ENCODE data around the gene RAPGEF2. TPM values are rescaled to one million over a fixed set of nuclear protein-coding genes. Genes with fewer than 3 reads are reported as not detected.

Gene RAPGEF2
- total and polyA plus RNA-seq, 4 donors, result 44.4 to 116 (median 66.0) TPM

GRCh38 chr4:159258889-159259560 is 156.1 kb downstream of the RAPGEF2 start:
- no peak for DNase-seq (ENCODE audit: low read depth in 4 of 6, low spot score in 6 of 6)
- no peak overlapping the region for H3K27ac ChIP-seq (ENCODE audit: low read depth, low read length)
- no peaks in the 10 kb centered on the region for H3K27me3 ChIP-seq (ENCODE audit: control insufficient read depth, insufficient read depth, low read length)
- H3K4me3 ChIP-seq (ENCODE audit: low read depth, low read length), result no peak overlapping the region
- no CpG with 5 or more reads among the region's 4 CpGs for WGBS (ENCODE audit: insufficient coverage)
- H3K9me3 ChIP-seq (ENCODE audit: control insufficient read depth, insufficient read depth, low read length), result no peaks in the 10 kb centered on the region
- no peaks in the 10 kb centered on the region for H3K4me1 ChIP-seq (ENCODE audit: control insufficient read depth, insufficient read depth, low read length)
- no peaks in the 10 kb centered on the region for H3K36me3 ChIP-seq (ENCODE audit: control insufficient read depth, insufficient read depth, low read length)

- no CpG with 5 or more reads among the region's 3 CpGs for WGBS (ENCODE audit: insufficient coverage)
- no peak for DNase-seq (ENCODE audit: low read depth in 4 of 6, low spot score in 6 of 6)
- H3K4me3 ChIP-seq (ENCODE audit: low read depth, low read length), result no peak overlapping the region
- H3K4me1 ChIP-seq (ENCODE audit: control insufficient read depth, insufficient read depth, low read length), result peaks cover under 1% of the 10 kb centered on the region
- H3K27ac ChIP-seq (ENCODE audit: low read depth, low read length), result no peak overlapping the region
- H3K9me3 ChIP-seq (ENCODE audit: control insufficient read depth, insufficient read depth, low read length), result no peaks in the 10 kb centered on the region
- no peaks in the 10 kb centered on the region for H3K27me3 ChIP-seq (ENCODE audit: control insufficient read depth, insufficient read depth, low read length)
- H3K36me3 ChIP-seq (ENCODE audit: control insufficient read depth, insufficient read depth, low read length), result no peaks in the 10 kb centered on the region
Observed at GRCh38 chr4:159264057-159264456, 161.2 kb downstream of the RAPGEF2 start.

GRCh38 chr4:159266981-159267868 is 164.3 kb downstream of the RAPGEF2 start:
- H3K27ac ChIP-seq (ENCODE audit: low read depth, low read length), result peak overlapping the region; percentile 94
- H3K4me3 ChIP-seq (ENCODE audit: low read depth, low read length), result peak overlapping the region; percentile 52
- DNase-seq (ENCODE audit: low read depth in 4 of 6, low spot score in 6 of 6), result peak; percentile 52 to 94 (median 67)
- no peaks in the 10 kb centered on the region for H3K9me3 ChIP-seq (ENCODE audit: control insufficient read depth, insufficient read depth, low read length)
- no peaks in the 10 kb centered on the region for H3K36me3 ChIP-seq (ENCODE audit: control insufficient read depth, insufficient read depth, low read length)
- 0% methylated on average over 1 of the region's 5 CpGs for WGBS (ENCODE audit: insufficient coverage)
- no peaks in the 10 kb centered on the region for H3K27me3 ChIP-seq (ENCODE audit: control insufficient read depth, insufficient read depth, low read length)
- peaks cover 3% of the 10 kb centered on the region for H3K4me1 ChIP-seq (ENCODE audit: control insufficient read depth, insufficient read depth, low read length)

GRCh38 chr4:159267869-159268285 is 165.0 kb downstream of the RAPGEF2 start:
- peak in 3 of 6 donors; percentile 54 to 90 (median 72) for DNase-seq (ENCODE audit: low read depth in 4 of 6, low spot score in 6 of 6)
- WGBS (ENCODE audit: insufficient coverage), result 0% methylated on average over 1 of the region's 5 CpGs
- Histone ChIP-seq H3K9me3 (ENCODE audit: control insufficient read depth, insufficient read depth, low read length) (no peaks in the 10 kb centered on the region), H3K27ac (ENCODE audit: low read depth, low read length) (peak overlapping the region; percentile 94), H3K36me3 (ENCODE audit: control insufficient read depth, insufficient read depth, low read length) (no peaks in the 10 kb centered on the region), H3K4me3 (ENCODE audit: low read depth, low read length) (peak overlapping the region; percentile 52), H3K27me3 (ENCODE audit: control insufficient read depth, insufficient read depth, low read length) (no peaks in the 10 kb centered on the region), H3K4me1 (ENCODE audit: control insufficient read depth, insufficient read depth, low read length) (peaks cover 3% of the 10 kb centered on the region)

- H3K27ac ChIP-seq (ENCODE audit: low read depth, low read length), result peak overlapping the region; percentile 94
- H3K9me3 ChIP-seq (ENCODE audit: control insufficient read depth, insufficient read depth, low read length), result no peaks in the 10 kb centered on the region
- H3K27me3 ChIP-seq (ENCODE audit: control insufficient read depth, insufficient read depth, low read length), result no peaks in the 10 kb centered on the region
- H3K36me3 ChIP-seq (ENCODE audit: control insufficient read depth, insufficient read depth, low read length), result no peaks in the 10 kb centered on the region
- WGBS (ENCODE audit: insufficient coverage), result no CpG with 5 or more reads among the region's 4 CpGs
- H3K4me3 ChIP-seq (ENCODE audit: low read depth, low read length), result peak overlapping the region; percentile 52
- DNase-seq (ENCODE audit: low read depth in 4 of 6, low spot score in 6 of 6), result peak in 2 of 6 donors; percentile 45 to 61
- H3K4me1 ChIP-seq (ENCODE audit: control insufficient read depth, insufficient read depth, low read length), result peaks cover 4% of the 10 kb centered on the region
Observed at GRCh38 chr4:159268607-159269006, 165.7 kb downstream of the RAPGEF2 start.

- peak in 2 of 6 donors; percentile 66 to 73 for DNase-seq (ENCODE audit: low read depth in 4 of 6, low spot score in 6 of 6)
- H3K4me1 ChIP-seq (ENCODE audit: control insufficient read depth, insufficient read depth, low read length), result peaks cover 8% of the 10 kb centered on the region
- no peaks in the 10 kb centered on the region for H3K9me3 ChIP-seq (ENCODE audit: control insufficient read depth, insufficient read depth, low read length)
- no peaks in the 10 kb centered on the region for H3K27me3 ChIP-seq (ENCODE audit: control insufficient read depth, insufficient read depth, low read length)
- peak overlapping the region; percentile 12 for H3K27ac ChIP-seq (ENCODE audit: low read depth, low read length)
- 67% methylated on average over 5 of the region's 10 CpGs for WGBS (ENCODE audit: insufficient coverage)
- peak overlapping the region; percentile 52 for H3K4me3 ChIP-seq (ENCODE audit: low read depth, low read length)
- peaks cover 2% of the 10 kb centered on the region for H3K36me3 ChIP-seq (ENCODE audit: control insufficient read depth, insufficient read depth, low read length)
Observed at GRCh38 chr4:159269116-159269515, 166.2 kb downstream of the RAPGEF2 start.

GRCh38 chr4:159269956-159270355 is 167.1 kb downstream of the RAPGEF2 start:
- Histone ChIP-seq H3K27ac (ENCODE audit: low read depth, low read length) (no peak overlapping the region), H3K4me1 (ENCODE audit: control insufficient read depth, insufficient read depth, low read length) (peaks cover 8% of the 10 kb centered on the region), H3K36me3 (ENCODE audit: control insufficient read depth, insufficient read depth, low read length) (peaks cover 2% of the 10 kb centered on the region), H3K4me3 (ENCODE audit: low read depth, low read length) (peak overlapping the region; percentile 6), H3K27me3 (ENCODE audit: control insufficient read depth, insufficient read depth, low read length) (no peaks in the 10 kb centered on the region), H3K9me3 (ENCODE audit: control insufficient read depth, insufficient read depth, low read length) (no peaks in the 10 kb centered on the region)
- DNase-seq (ENCODE audit: low read depth in 4 of 6, low spot score in 6 of 6), result no peak

- no peak for DNase-seq (ENCODE audit: low read depth in 4 of 6, low spot score in 6 of 6)
- Histone ChIP-seq H3K27me3 (ENCODE audit: control insufficient read depth, insufficient read depth, low read length) (no peaks in the 10 kb centered on the region), H3K4me3 (ENCODE audit: low read depth, low read length) (no peak overlapping the region), H3K36me3 (ENCODE audit: control insufficient read depth, insufficient read depth, low read length) (peaks cover 2% of the 10 kb centered on the region), H3K27ac (ENCODE audit: low read depth, low read length) (no peak overlapping the region), H3K4me1 (ENCODE audit: control insufficient read depth, insufficient read depth, low read length) (peaks cover 8% of the 10 kb centered on the region), H3K9me3 (ENCODE audit: control insufficient read depth, insufficient read depth, low read length) (no peaks in the 10 kb centered on the region)
- 75% methylated on average over 4 of the region's 4 CpGs for WGBS (ENCODE audit: insufficient coverage)
Observed at GRCh38 chr4:159271856-159272255, 169.0 kb downstream of the RAPGEF2 start.

- H3K4me1 ChIP-seq (ENCODE audit: control insufficient read depth, insufficient read depth, low read length), result peaks cover 8% of the 10 kb centered on the region
- no peak overlapping the region for H3K4me3 ChIP-seq (ENCODE audit: low read depth, low read length)
- peak overlapping the region; percentile 52 for H3K27ac ChIP-seq (ENCODE audit: low read depth, low read length)
- no peak for DNase-seq (ENCODE audit: low read depth in 4 of 6, low spot score in 6 of 6)
- no peaks in the 10 kb centered on the region for H3K27me3 ChIP-seq (ENCODE audit: control insufficient read depth, insufficient read depth, low read length)
- H3K36me3 ChIP-seq (ENCODE audit: control insufficient read depth, insufficient read depth, low read length), result peaks cover 2% of the 10 kb centered on the region
- no peaks in the 10 kb centered on the region for H3K9me3 ChIP-seq (ENCODE audit: control insufficient read depth, insufficient read depth, low read length)
Observed at GRCh38 chr4:159272273-159273140, 169.6 kb downstream of the RAPGEF2 start.
